ENCODE data around the gene ADGRD2. TPM values are rescaled to one million over a fixed set of nuclear protein-coding genes. Genes with fewer than 3 reads are reported as not detected.

Gene ADGRD2
- polyA plus RNA-seq, 3 donors = 0.17 TPM; not detected in 2

Other genes starting within 250 kb of the ADGRD2 start
- gene NEK6, start 192.5 kb upstream of the ADGRD2 start, polyA plus RNA-seq (ENCODE audit: insufficient read length in 3 of 3) = 10 to 100 TPM; 26.9 to 32.8 (median 27.9) TPM
- gene PSMB7, start 35.0 kb upstream of the ADGRD2 start, polyA plus RNA-seq (ENCODE audit: insufficient read length in 3 of 3) = 100 to 1,000 TPM; 233 to 239 (median 236) TPM
- gene NR5A1, start 56.9 kb downstream of the ADGRD2 start, polyA plus RNA-seq (ENCODE audit: insufficient read length in 3 of 3) = under 1 TPM in 1 of 3 donors, not detected in 2; 0.11 TPM

All from right renal cortex interstitium (tissue), 3 donors.